Osteoblast (primary cell): Measurements from ENCODE around the gene OPN4. TPM values are rescaled to one million over a fixed set of nuclear protein-coding genes. Genes with fewer than 3 reads are reported as not detected.

ENCODE experiments used
- DNase-seq: peaks from one replicate; pipeline ENCODE4 v3.0.0; 2011; ENCODE audit warnings: low spot score, mixed read lengths; ENCODE audit not compliant: insufficient read length; ENCODE audit errors: missing footprints
- H2AFZ ChIP-seq: 2 replicates; pipeline ENCODE4 v1.6.0; 2011; ENCODE audit warnings: mild to moderate bottlenecking, low read length
- H3K27ac ChIP-seq: 2 replicates; pipeline ENCODE4 v1.5.1; 2011; ENCODE audit warnings: mild to moderate bottlenecking, low read depth, low read length, moderate library complexity
- H3K27me3 ChIP-seq: 2 replicates; pipeline ENCODE4 v1.6.0; 2012; ENCODE audit warnings: mild to moderate bottlenecking, control low read depth, inconsistent platforms, low read length, moderate library complexity; ENCODE audit not compliant: insufficient read depth
- H3K36me3 ChIP-seq: 2 replicates; pipeline ENCODE4 v1.5.1; 2011; ENCODE audit warnings: mild to moderate bottlenecking, low read length, control low read depth, moderate library complexity; ENCODE audit not compliant: insufficient read depth
- H3K4me1 ChIP-seq: 2 replicates; pipeline ENCODE4 v1.5.1; 2011; ENCODE audit warnings: mild to moderate bottlenecking, low read length, control low read depth, moderate library complexity; ENCODE audit not compliant: insufficient read depth
- H3K4me2 ChIP-seq: 2 replicates; pipeline ENCODE4 v1.6.0; 2011; ENCODE audit warnings: mild to moderate bottlenecking, low read length; ENCODE audit not compliant: insufficient read depth
- H3K4me3 ChIP-seq: fragments of 200-600 bp; sonication (generic); 3 replicates; pipeline ENCODE4 v1.5.1; 2012; ENCODE audit warnings: mild to moderate bottlenecking, low read length, inconsistent platforms; ENCODE audit not compliant: insufficient read depth
- H3K79me2 ChIP-seq: 2 replicates; pipeline ENCODE4 v1.6.0; 2012; ENCODE audit warnings: mild to moderate bottlenecking, low read length, control low read depth, inconsistent platforms; ENCODE audit not compliant: insufficient read depth
- H3K9me3 ChIP-seq: 2 replicates; pipeline ENCODE4 v1.5.1; 2011; ENCODE audit warnings: low read depth, low read length, control low read depth
- H4K20me1 ChIP-seq: 2 replicates; pipeline ENCODE4 v1.6.0; 2012; ENCODE audit warnings: mild to moderate bottlenecking, low read length, control low read depth; ENCODE audit not compliant: insufficient read depth
- total RNA-seq: library from RNA; depleted of rRNA; stranded (reverse); fragments of >200 nt; gene quantifications from 2 replicates; pipeline ENCODE4 v1.2.3, GENCODE V29; 2012
- TF ChIP-seq, protein P1 (sequence below): IDR thresholded peaks from 2 replicates; pipeline ENCODE4 v1.5.1; 2011; ENCODE audit warnings: mild to moderate bottlenecking, low read depth, low read length, moderate library complexity; ENCODE audit errors: extremely low read depth

Gene OPN4
- total RNA-seq, 1 donor: not detected

- peak; percentile 73 for DNase-seq
- H3K4me3 ChIP-seq: no peak overlapping the region
- H3K79me2 ChIP-seq: no peaks in the 10 kb centered on the region
- no peak overlapping the region for H3K4me2 ChIP-seq
- H3K9me3 ChIP-seq: no peaks in the 10 kb centered on the region
- H3K27me3 ChIP-seq: peaks cover 2% of the 10 kb centered on the region
- no peak overlapping the region for H3K27ac ChIP-seq
- no peak overlapping the region for H2AFZ ChIP-seq
- no peaks in the 10 kb centered on the region for H4K20me1 ChIP-seq
- H3K36me3 ChIP-seq: no peaks in the 10 kb centered on the region
- no peaks in the 10 kb centered on the region for H3K4me1 ChIP-seq
- TF ChIP-seq, protein P1, sequence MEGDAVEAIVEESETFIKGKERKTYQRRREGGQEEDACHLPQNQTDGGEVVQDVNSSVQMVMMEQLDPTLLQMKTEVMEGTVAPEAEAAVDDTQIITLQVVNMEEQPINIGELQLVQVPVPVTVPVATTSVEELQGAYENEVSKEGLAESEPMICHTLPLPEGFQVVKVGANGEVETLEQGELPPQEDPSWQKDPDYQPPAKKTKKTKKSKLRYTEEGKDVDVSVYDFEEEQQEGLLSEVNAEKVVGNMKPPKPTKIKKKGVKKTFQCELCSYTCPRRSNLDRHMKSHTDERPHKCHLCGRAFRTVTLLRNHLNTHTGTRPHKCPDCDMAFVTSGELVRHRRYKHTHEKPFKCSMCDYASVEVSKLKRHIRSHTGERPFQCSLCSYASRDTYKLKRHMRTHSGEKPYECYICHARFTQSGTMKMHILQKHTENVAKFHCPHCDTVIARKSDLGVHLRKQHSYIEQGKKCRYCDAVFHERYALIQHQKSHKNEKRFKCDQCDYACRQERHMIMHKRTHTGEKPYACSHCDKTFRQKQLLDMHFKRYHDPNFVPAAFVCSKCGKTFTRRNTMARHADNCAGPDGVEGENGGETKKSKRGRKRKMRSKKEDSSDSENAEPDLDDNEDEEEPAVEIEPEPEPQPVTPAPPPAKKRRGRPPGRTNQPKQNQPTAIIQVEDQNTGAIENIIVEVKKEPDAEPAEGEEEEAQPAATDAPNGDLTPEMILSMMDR: no peak
Measured at GRCh38 chr10:86657396-86658011, 3.2 kb downstream of the OPN4 start.

GRCh38 chr10:86658261-86658741 lies 4.0 kb downstream of the OPN4 start:
- H3K27me3 ChIP-seq: peaks cover 2% of the 10 kb centered on the region
- DNase-seq: peak; percentile 62
- H3K4me3 ChIP-seq: no peak overlapping the region
- no peak overlapping the region for H2AFZ ChIP-seq
- H3K36me3 ChIP-seq: no peaks in the 10 kb centered on the region
- H3K9me3 ChIP-seq: no peaks in the 10 kb centered on the region
- TF ChIP-seq, protein P1: no peak
- H3K79me2 ChIP-seq: no peaks in the 10 kb centered on the region
- H3K27ac ChIP-seq: no peak overlapping the region
- no peaks in the 10 kb centered on the region for H4K20me1 ChIP-seq
- H3K4me2 ChIP-seq: no peak overlapping the region
- no peaks in the 10 kb centered on the region for H3K4me1 ChIP-seq

DNA sequence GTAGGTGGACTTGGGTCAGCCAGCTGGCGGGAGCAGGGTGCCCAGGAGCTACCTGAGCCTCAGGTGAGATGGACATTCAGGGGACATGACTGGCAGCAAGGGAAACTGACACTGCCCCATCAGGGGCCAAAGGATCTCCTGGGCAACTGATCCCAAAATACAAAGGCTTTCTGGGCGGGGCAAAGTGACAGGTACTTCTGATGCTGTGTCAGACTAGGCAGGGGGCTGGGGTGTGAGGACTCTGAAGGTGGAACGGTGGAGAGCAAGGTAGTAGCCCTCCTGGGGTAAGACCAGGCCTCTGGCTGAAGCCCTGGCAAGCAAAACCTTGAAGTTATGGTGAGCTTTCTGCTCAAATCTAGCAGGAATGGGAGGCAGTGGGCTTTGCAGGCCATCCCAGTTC lies 4.4 kb downstream of the OPN4 start:
- Histone ChIP-seq H3K4me1 (no peaks in the 10 kb centered on the region), H3K79me2 (no peaks in the 10 kb centered on the region), H3K9me3 (no peaks in the 10 kb centered on the region), H3K4me3 (no peak overlapping the region), H3K4me2 (no peak overlapping the region), H3K36me3 (no peaks in the 10 kb centered on the region), H3K27me3 (peaks cover 2% of the 10 kb centered on the region), H4K20me1 (no peaks in the 10 kb centered on the region), H3K27ac (no peak overlapping the region), H2AFZ (no peak overlapping the region)
- TF ChIP-seq, protein P1: no peak
- DNase-seq: peak; percentile 71

DNA sequence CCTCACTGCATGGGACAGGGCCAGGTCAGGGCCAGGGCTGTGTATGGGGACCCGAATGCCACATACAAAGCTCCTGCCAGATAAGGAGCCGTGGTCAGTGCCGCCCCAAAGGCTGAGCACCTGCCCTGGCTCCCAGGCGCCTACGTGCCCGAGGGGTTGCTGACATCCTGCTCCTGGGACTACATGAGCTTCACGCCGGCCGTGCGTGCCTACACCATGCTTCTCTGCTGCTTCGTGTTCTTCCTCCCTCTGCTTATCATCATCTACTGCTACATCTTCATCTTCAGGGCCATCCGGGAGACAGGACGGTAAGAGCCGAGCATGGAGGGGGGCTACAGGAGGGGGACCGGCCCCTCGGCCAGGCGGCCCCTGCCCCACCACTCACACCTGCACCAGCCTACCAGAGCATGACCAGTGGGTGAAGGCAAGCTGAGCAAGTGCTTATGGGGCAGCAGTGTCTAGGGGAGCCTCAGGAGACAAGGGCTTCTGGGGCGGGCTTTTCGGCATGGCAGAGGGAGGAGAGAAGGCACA lies 4.9 kb downstream of the OPN4 start:
- H3K4me3 ChIP-seq: no peak overlapping the region
- no peaks in the 10 kb centered on the region for H3K79me2 ChIP-seq

More for the DNA sequence above, 4.9 kb downstream of the OPN4 start:
- peaks cover 2% of the 10 kb centered on the region for H3K27me3 ChIP-seq
- no peaks in the 10 kb centered on the region for H3K9me3 ChIP-seq
- DNase-seq: peak; percentile 79
- no peak overlapping the region for H2AFZ ChIP-seq
- no peak overlapping the region for H3K4me2 ChIP-seq
- H3K4me1 ChIP-seq: no peaks in the 10 kb centered on the region
- no peak overlapping the region for H3K27ac ChIP-seq
- no peaks in the 10 kb centered on the region for H4K20me1 ChIP-seq
- no peaks in the 10 kb centered on the region for H3K36me3 ChIP-seq
- TF ChIP-seq, protein P1: no peak
